MCF 10A (cell line): ENCODE data around the gene GDPD5. TPM values are rescaled to one million over a fixed set of nuclear protein-coding genes. Genes with fewer than 3 reads are reported as not detected.

Experiments used
- BruUV-seq: library from RNA; stranded (reverse); fragments of 400-500 nt; replicated peaks from 2 replicates; lab custom pipeline; 2021; lab: Mats Ljungman, UMichigan
- CTCF ChIA-PET: fragments of 300-600 bp; sonication (Branson Sonifier 250); formaldehyde crosslinking; extraction: SDS; loops from one replicate; lab custom pipeline; 2021; ENCODE audit warnings: antibody characterized with exemption, inconsistent platforms; lab: Yijun Ruan, JAX
- POLR2A ChIA-PET: fragments of 300-600, 350-650 bp; sonication (Branson Sonifier 250); formaldehyde crosslinking; extraction: SDS; loops from one replicate; lab custom pipeline; 2020; ENCODE audit warnings: antibody characterized with exemption, inconsistent platforms; lab: Yijun Ruan, JAX
- DNase-seq: peaks from one replicate; pipeline ENCODE4 v3.0.0-alpha.2; 2018; ENCODE audit not compliant: unreplicated experiment
- H3K27ac Mint-ChIP-seq: one replicate; pipeline ENCODE4 v1.8.0; 2022; ENCODE audit warnings: mild to moderate bottlenecking, low read depth, mixed read lengths; ENCODE audit not compliant: unreplicated experiment
- H3K27me3 Mint-ChIP-seq: one replicate; pipeline ENCODE4 v1.8.0; 2022; ENCODE audit warnings: mixed read lengths; ENCODE audit not compliant: insufficient read depth, unreplicated experiment
- H3K36me3 Mint-ChIP-seq: one replicate; pipeline ENCODE4 v1.8.0; 2022; ENCODE audit warnings: mild to moderate bottlenecking, moderate library complexity, mixed read lengths; ENCODE audit not compliant: insufficient read depth, unreplicated experiment
- H3K4me1 Mint-ChIP-seq: one replicate; pipeline ENCODE4 v1.8.0; 2022; ENCODE audit warnings: mixed read lengths; ENCODE audit not compliant: insufficient read depth, unreplicated experiment
- H3K4me3 Mint-ChIP-seq: one replicate; pipeline ENCODE4 v1.8.0; 2022; ENCODE audit warnings: mild to moderate bottlenecking, moderate library complexity, mixed read lengths; ENCODE audit not compliant: unreplicated experiment
- H3K9me3 Mint-ChIP-seq: one replicate; pipeline ENCODE4 v1.8.0; 2022; ENCODE audit warnings: mixed read lengths; ENCODE audit not compliant: unreplicated experiment
- intact Hi-C: fragments of 100-400 bp; cut with micrococcal nuclease; formaldehyde crosslinking; loops from 2 replicates; pipeline ENCODE4 v1.14.1; 2022
- total RNA-seq: library from RNA; stranded (reverse); gene quantifications from 2 replicates; pipeline ENCODE4 v1.2.3, GENCODE V29; 2022
- TF ChIP-seq, protein P1 (sequence below): fragments of 200-600 bp; IDR thresholded peaks from one replicate; pipeline ENCODE4 v1.8.0; 2022; ENCODE audit warnings: antibody characterized with exemption, mild to moderate bottlenecking; ENCODE audit not compliant: unreplicated experiment

The GDPD5 gene
- total RNA-seq, 1 experiment from 2014 or later: 5.6 TPM

DNA sequence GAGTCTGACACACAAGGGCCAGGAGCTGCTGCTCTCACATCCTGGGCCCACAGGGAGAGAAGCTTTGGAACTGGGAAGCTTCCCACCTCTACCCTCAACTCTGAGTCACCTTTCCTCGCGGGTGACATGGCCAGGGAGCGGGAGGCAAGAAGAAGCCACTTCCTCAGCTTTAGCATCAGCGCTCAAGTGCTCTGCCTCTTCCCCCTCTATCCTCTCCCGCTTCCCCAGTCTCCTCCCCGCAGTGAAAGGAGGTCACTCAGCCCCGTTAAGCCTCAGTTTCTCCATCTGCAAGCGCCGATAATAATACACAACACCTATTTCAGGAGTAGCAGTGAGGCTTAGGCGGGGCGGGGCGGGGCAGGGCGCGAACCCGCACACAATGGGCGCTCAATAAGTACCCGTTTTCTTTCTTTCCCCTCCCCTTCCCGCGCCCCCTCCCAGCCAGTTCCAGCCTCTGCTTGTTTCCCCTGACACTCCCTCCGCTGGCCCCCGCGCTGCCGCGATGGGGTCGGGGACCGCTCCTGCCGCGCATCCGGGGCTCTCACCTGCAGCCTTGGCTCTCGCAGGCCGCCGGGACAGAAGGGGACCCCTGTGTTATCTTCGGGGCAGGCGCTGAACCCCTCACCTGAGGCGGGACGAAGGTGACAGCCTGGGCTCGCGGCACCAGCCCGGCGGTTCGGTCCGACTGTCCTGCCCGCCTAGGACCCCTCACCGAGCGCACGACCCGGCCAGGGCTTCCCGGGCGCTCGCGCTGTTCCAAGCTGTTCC lies 892 bp downstream of the GDPD5 start:
- H3K27ac Mint-ChIP-seq: no peak overlapping the region

GRCh38 chr11:75523811-75524664 lies 1.7 kb downstream of the GDPD5 start:
- ChIA-PET POLR2A (no interaction called here), CTCF (interaction anchor here (0.6 to 2.7 kb wide), 7 partner anchors 8 to 244 kb away, joined by 3 to 29 read pairs (median 7); no protein-coding TSS in a partner anchor)
- H3K27me3 Mint-ChIP-seq: no peaks in the 10 kb centered on the region
- no peaks in the 10 kb centered on the region for H3K36me3 Mint-ChIP-seq
- H3K4me1 Mint-ChIP-seq: no peaks in the 10 kb centered on the region
- TF ChIP-seq, protein P1, sequence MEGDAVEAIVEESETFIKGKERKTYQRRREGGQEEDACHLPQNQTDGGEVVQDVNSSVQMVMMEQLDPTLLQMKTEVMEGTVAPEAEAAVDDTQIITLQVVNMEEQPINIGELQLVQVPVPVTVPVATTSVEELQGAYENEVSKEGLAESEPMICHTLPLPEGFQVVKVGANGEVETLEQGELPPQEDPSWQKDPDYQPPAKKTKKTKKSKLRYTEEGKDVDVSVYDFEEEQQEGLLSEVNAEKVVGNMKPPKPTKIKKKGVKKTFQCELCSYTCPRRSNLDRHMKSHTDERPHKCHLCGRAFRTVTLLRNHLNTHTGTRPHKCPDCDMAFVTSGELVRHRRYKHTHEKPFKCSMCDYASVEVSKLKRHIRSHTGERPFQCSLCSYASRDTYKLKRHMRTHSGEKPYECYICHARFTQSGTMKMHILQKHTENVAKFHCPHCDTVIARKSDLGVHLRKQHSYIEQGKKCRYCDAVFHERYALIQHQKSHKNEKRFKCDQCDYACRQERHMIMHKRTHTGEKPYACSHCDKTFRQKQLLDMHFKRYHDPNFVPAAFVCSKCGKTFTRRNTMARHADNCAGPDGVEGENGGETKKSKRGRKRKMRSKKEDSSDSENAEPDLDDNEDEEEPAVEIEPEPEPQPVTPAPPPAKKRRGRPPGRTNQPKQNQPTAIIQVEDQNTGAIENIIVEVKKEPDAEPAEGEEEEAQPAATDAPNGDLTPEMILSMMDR: no peak
- no peak for DNase-seq
- peak overlapping the region; percentile 71 for H3K4me3 Mint-ChIP-seq
- no TSS peak for BruUV-seq
- intact Hi-C loops: no loop called here
- no peak overlapping the region for H3K27ac Mint-ChIP-seq
- no peaks in the 10 kb centered on the region for H3K9me3 Mint-ChIP-seq

More for the DNA sequence above, 892 bp downstream of the GDPD5 start:
- no peak for DNase-seq
- Mint-ChIP-seq H3K4me3 (peak overlapping the region; percentile 71), H3K4me1 (no peaks in the 10 kb centered on the region), H3K9me3 (no peaks in the 10 kb centered on the region), H3K36me3 (no peaks in the 10 kb centered on the region), H3K27me3 (no peaks in the 10 kb centered on the region)
- TF ChIP-seq, protein P1: no peak
- intact Hi-C loops: no loop called here
- POLR2A ChIA-PET: interaction anchor here (0.6 to 0.8 kb wide), 2 partner anchors 111 to 942 kb away, joined by 3 to 6 read pairs; no protein-coding TSS in a partner anchor
- BruUV-seq: no TSS peak
- CTCF ChIA-PET: interaction anchor here (0.6 to 2.7 kb wide), 8 partner anchors 8 to 140 kb away, joined by 3 to 29 read pairs (median 4); no protein-coding TSS in a partner anchor

- H3K36me3 Mint-ChIP-seq: no peaks in the 10 kb centered on the region
- no TSS peak for BruUV-seq
- CTCF ChIA-PET: interaction anchor here (1.9 to 2.5 kb wide), 4 partner anchors 9 to 243 kb away, joined by 7 to 22 read pairs (median 10); no protein-coding TSS in a partner anchor
- no peaks in the 10 kb centered on the region for H3K9me3 Mint-ChIP-seq
- TF ChIP-seq, protein P1: no peak
- no peak overlapping the region for H3K27ac Mint-ChIP-seq
- no peaks in the 10 kb centered on the region for H3K4me1 Mint-ChIP-seq
- intact Hi-C loops: no loop called here
- no peaks in the 10 kb centered on the region for H3K27me3 Mint-ChIP-seq
- DNase-seq: no peak
- POLR2A ChIA-PET: interaction anchor here (0.6 to 1.1 kb wide), 3 partner anchors 23 to 125 kb away, joined by 3 read pairs; no protein-coding TSS in a partner anchor
- no peak overlapping the region for H3K4me3 Mint-ChIP-seq
These were observed 2.6 kb downstream of the GDPD5 start for GRCh38 chr11:75523189-75523588.
